Ovary (tissue), 3 donors: ENCODE measurements around the gene EML6.

Experiments used
- CTCF ChIP-seq, 3 donors: fragments of 450-650 bp in 2 of 3; fragments of 200-600 bp in 1 of 3; IDR thresholded peaks; one replicate each; pipeline versions ENCODE4 v1.5.1 to v1.8.0; 2016 to 2022; ENCODE audit warnings: antibody characterized with exemption in 3 of 3, mild to moderate bottlenecking in 1 of 3
- POLR2A ChIP-seq: fragments of 450-650 bp; IDR thresholded peaks from one replicate; pipeline ENCODE4 v1.6.1; 2017; ENCODE audit warnings: antibody characterized with exemption, mild to moderate bottlenecking, moderate library complexity
- donor health status: DM: no; HTN: no; CAD: no.

DNA sequence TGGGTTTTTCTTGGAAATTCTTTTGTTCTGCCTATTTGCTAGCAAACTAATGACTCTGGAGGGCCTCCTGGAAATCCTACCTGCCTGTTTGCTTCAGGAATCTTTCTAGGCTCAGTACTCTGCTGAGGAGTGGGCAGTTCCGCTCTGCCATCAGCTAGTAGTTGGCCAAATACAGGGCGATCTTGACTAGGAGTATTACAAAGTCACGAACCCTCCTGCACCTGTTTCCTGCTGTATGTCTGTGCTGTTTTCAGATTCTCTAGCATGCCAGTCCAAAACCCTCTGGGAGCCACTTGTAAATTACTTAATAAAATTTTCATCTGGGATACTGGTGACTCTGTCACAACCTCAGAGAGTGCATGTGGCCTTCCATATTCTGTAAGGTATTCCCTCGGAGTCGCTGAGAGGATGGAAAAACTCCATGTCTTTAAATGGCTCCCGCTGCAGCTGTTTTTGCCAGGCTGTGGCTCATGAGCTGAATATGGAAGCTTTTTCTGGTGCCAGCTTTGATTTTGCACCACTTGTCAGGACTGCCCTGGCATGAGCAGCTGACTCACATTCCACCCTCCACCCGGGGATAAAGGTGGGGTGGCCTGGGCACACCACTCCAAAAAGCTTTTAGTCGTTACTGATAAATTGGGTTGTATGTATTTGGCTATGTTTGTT is 203.8 kb downstream of the EML6 start:
- no peak for TF ChIP-seq CTCF (IDR thresholded peaks at IDR 0.05)
- TF ChIP-seq POLR2A: no peak
